Activated CD4-positive, CD25-positive, alpha-beta regulatory T cell treated with anti-CD3 and anti-CD28 coated beads, Interleukin-2, amount 50 U/mL, for 24 hours (primary cell): ENCODE data around the gene OGFOD2.

ENCODE experiments used
- ATAC-seq, 2 donors: fragments of 150-1000 bp; cut with Tn5 transposase; one replicate each; pipeline ENCODE4 v1.10.0; 2021; ENCODE audit warnings: mild to moderate bottlenecking in 1 of 2, moderate library complexity in 1 of 2

OGFOD2 gene

GRCh38 chr12:122989225-122989839 lies 14.3 kb downstream of the OGFOD2 start:
- no peak for ATAC-seq

GRCh38 chr12:122989874-122990419 lies 14.9 kb downstream of the OGFOD2 start:
- no peak for ATAC-seq

GRCh38 chr12:122990561-122990960 lies 15.5 kb downstream of the OGFOD2 start:
- ATAC-seq, result no peak

DNA sequence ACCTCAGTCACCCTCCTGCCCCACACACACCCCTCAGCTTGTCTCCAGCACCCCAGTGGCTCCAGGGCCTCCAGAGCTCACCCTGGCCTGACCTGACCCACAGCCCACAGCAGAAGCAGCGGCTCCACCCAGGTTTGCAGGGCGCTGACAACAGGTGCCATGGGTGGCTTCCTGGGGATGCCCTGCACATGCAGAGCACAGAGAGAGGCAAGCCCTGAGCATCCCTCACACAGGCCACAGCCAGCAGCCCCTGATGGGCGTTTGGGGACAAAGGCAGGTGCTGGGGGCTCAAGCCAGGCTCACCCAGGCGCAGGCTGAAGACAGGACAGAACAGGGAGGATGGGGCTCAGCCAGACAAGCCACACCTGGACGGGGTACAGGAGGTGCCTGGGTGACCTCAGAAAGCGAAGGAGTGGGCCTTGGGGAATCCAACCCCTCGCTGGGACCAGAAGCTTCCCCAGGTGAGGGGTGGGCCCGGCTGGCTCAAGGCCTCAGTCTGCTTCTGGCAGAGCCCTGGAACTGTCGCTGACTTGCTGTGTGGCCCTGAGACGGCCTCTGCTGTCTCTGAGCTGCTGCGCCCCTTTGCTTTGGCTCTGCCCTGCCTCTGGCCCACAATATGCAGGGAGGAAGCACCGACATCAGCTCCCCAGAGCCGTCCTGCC lies 16.0 kb downstream of the OGFOD2 start:
- no peak for ATAC-seq

DNA sequence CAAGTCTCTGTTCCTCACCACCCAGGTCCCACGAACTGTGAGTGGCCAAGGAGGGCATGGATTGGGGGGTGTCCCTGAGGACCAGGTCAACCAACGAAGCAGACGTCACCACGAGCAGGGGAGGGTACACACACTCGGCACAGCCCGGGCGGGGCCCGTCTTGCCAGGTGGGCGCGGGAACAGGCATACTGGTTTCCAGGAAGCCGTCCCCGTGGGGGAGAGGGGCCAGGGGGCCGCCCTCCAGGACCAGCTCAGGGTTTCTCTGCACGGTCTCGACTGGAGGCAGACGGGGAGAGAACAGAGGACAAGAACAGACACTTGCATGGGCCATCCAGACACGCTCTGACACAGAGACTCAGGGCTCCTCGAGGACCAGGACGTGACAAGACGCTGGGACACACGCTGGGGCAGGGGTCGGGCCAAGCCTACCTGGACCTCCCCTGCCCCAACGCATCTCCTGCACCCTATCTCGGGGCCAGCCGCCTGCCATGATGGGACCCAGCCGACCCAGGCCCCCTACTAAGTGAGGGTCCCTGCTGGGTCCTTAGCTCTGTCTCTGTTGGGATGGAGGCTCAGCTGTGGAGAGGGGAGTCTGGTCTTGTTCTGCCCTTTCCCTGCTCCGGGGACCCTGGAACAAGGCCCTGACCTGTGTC lies 16.7 kb downstream of the OGFOD2 start:
- ATAC-seq, result no peak

DNA sequence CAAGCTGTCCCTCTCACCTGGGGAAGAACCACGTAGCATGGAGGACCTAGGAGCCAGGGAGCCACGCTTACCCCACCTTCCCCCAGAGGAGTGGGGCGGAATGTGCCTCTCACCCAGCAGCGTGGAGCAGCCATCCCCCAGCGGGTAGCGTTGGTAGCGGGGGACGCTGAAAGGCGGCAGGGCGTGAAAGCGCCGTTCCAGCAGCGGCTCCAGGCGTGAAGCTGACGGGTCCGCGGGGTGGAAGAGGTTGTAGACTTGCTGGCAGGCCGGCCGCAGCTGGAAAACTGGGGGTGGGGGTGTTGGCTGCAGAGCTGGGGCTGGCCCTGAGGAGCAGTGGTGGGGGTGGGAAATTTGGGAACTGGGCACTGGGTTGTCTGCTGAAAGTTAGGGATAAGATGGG lies 17.3 kb downstream of the OGFOD2 start:
- no peak for ATAC-seq

- no peak for ATAC-seq
Measured at GRCh38 chr12:122994140-122994675, 19.2 kb downstream of the OGFOD2 start.

GRCh38 chr12:122994781-122995502 lies 19.9 kb downstream of the OGFOD2 start:
- no peak for ATAC-seq

GRCh38 chr12:122995503-122996187 lies 20.6 kb downstream of the OGFOD2 start:
- ATAC-seq, result no peak

DNA sequence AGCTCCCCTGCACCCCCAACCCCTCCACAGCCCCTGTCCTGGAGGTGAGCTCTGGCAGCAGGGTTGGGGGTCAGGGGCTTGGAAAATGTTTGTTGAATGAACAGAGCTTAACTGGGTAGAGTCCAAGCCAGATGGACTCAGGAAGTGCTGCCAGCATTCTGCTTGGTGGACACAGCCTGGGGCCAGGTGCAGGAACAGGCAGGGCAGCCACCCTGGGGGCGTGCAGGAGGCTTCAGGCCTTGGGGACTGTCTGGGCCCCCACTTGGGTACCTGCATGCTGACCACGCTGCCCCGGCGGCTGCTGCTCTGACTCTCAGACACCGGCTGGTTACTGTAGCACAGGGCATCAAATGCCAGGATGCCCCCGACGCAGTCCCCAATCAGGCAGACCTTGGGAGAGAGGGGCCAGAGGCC lies 21.2 kb downstream of the OGFOD2 start:
- ATAC-seq, result no peak

GRCh38 chr12:122996621-122997342 lies 21.7 kb downstream of the OGFOD2 start:
- no peak for ATAC-seq

DNA sequence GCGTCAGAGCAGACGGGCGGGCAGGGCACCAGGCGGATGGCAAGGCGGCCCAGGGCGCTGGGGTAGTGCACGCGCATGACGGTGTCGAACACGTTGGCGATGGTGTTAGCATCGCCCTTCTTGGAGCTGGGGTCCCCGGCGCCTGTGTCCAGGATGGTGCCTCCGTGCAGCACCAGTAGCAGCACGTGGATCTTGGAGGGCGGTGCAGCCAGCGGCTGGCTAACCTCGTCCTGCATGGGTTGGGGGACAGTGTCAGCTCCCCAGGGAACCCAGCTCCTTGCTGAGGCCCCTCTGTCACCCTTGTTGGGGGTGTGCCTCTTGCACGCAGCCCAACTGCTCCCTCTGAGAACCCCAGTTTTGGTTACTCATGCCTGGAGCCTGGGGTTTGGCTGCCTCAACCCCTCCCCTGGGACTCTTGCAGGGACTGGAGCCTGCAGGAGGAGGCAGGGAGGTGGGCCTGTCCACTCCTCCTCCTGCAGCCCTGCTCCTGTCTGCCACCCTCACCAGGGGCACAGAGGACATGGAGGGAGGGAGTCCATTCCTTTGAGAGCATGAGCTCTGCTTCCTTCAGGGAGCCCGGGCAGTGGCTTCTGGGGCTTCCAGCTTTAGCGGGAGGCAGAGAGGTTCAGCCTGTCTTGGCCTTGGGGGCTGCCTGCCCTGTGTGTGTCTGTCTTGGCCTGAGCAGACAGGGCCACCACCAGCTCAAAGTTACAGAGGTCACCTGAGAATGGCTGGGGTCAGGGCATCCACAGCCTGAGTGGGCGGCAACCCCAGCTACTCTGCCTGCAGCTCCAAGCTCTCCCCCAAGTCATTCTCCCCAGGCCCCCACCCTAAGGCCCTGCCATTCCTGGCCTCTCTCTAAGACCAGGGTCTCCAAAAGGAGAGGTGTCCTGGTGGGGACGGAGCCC lies 22.6 kb downstream of the OGFOD2 start:
- no peak for ATAC-seq

DNA sequence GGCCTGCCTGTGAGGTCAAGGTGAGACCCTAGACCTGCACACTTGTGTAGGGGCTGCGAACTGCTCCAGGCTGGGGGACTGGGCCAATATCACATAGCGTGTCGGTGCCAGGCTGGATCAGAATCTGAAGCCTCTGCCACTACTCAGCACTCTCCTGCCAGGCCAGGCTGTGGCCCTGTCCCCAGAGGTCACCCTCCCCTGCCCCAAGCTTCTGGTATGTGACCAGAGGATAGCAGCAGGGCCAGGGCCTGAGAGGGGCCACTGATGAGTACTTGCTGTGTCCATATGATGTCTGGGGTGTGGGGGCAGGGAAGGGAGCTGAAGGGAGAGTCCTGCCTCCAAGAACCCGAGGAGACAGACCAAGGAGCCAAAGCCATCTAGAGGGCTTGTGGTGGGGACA lies 23.3 kb downstream of the OGFOD2 start:
- no peak for ATAC-seq

DNA sequence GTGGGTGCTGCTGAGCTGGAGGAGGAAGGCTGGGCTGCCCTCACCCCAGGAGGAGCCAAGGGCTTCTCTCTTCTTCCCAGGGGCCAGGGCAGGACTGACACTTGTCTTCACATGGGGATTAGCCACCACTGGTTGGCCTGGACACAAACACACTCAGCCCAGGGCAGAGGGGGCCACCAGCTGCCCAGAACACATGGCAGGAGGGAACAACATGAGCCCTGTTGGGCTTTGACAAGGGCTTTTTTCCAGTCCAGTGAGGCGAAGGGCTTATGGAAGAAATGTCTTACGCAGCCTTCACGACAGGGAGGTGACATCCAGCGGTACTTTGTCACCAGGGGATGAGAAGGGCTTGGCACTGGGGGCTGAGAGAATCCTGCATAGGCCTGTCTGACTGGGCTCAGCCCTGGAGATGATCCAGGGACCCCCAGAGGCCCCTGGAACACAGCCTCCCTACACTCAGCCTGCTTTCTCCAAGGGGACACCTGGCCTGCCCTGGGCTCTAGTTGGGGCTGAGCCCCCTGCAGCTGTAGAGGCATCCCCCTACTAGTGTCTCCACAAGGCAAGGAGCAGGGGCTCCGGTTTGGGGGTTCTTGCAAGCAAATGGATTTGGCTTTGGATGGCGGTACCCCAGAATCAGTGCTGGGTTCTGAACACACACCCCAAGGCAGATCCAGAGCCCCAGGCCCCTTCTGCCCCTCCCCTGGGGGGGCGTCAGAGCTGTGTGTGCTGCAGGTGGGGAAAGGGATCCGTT lies 24.3 kb downstream of the OGFOD2 start:
- ATAC-seq, result no peak

DNA sequence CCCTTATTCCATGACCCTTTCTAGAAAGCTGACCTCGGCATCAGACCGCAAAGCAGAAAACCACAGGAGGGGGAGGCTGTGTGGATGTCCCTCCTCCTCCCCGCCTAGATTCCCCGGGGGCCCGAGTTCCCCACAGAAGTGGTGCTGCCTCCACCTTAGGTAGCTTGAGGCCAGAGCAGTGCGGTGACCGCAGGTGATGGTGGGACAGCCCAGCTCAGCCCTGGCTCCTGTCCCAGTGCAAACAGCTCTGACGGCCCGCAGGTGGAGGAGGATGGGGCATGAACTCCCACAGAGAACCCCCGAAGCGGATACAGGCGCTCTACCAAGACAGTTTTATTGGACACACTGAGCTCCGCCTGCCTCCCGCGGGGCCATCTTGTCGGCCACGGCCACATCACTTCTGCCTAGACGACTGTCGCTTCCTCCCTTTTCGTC lies 25.0 kb downstream of the OGFOD2 start:
- ATAC-seq, result no peak

GRCh38 chr12:123000578-123000977 lies 25.5 kb downstream of the OGFOD2 start:
- ATAC-seq, result no peak

DNA sequence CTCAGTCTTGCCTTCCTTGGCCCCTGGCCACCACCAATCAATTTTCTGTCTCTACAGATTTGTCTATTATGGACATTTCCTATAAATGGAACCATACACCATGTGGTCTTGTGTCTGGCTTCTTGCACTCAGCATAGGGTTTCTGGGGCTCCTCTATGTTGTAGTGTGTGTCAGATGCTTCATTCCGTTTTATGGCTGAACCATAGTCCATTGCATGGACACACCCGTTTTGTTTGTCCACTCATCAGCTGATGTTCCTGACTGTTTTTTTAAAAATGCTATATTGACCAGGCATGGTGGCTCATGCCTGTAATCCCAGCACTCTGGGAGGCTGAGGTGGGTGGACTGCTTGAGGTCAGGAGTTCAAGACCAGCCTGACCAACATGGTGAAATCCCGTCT lies 26.4 kb downstream of the OGFOD2 start:
- no peak for ATAC-seq

DNA sequence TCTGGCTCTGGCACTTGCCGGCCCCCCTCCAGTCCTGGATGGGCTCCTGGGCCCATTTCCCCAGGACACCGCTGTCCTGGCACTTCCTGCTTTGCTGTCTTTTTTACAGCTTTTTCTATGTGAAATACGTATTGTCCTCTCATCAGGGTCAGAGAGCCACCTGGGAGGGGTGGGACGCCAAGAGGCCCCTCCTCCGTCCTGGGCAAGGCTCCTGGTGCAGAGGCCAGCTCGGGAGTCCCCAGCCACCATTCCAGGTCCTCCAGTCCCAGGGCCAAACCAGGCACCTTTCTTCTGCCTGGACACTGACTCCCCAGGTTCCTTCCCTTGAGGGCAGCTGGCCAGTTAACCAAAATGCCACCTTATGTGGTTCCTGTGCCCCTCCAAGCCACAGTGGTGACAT lies 28.2 kb downstream of the OGFOD2 start:
- no peak for ATAC-seq

DNA sequence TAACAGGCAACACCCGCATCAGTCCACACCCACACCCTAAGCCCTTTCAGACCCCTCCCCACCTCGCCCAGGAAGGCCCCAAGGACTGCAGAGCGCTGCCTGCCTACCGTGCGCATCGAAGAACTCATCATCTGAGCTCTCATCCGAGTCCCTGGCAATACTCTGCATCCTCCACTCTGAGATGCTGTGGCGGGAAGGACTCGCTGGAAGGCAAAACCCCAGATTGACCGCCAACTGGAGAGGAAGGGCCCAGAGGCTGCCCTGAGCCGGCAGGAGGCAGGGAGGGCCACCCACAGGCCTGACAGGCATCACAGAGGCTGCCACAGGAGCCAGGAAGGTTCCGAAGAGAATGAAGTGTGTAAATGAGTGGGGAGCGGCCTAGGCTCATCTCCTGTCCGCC lies 29.2 kb downstream of the OGFOD2 start:
- no peak for ATAC-seq
